CD4-positive, alpha-beta T cell treated with Interleukin-4 for 4 hours (primary cell): ENCODE measurements around the gene TRIM44.
"Not testable (repeated sequence)": the region's sequence is repeated elsewhere in the genome, so short reads cannot be mapped to it uniquely, and the experiment has no call there.

Experiments used
- DNase-seq: peaks from one replicate; pipeline ENCODE4 v3.0.0-alpha.2; 2020

Gene TRIM44

GRCh38 chr11:35675901-35676610 is 13.5 kb downstream of the TRIM44 start:
- no peak for DNase-seq

DNA sequence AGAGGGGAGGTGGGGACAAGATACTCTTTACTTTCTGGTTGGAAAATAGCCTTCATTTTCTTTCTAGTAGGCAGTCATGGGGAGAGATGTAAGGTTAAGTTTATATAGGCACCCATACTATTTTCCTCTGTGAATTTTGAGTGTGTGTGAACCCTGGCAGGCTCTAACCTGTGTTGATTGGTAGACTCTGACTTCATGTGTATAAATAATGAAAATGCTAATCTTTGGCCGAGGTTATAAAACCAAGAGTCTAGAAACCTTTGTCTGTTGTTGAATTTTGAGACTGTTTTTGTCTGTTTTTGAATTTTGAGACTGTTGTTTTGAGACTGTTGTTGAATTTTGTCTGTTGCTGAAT is 14.0 kb downstream of the TRIM44 start:
- no peak for DNase-seq

- no peak for DNase-seq
Observed at GRCh38 chr11:35677904-35678303, 15.3 kb downstream of the TRIM44 start.

DNA sequence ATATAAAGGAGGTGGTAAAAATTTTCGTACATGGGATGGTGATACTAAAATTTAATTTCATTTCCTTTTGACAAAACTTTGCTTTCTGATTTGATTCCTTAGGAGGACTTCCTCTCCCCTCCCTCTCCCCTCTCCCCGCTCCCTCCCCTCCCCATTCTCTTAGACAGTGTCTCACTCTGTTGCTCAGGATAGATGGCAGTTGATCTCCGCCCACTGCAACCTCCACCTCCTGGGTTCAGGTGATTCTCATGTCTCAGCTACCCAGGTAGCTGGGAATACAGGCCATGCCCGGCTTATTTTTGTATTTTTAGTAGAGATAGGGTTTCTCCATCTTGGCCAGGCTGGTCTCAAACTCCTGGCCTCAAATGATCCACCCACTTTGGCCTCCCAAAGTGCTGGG is 15.9 kb downstream of the TRIM44 start:
- DNase-seq = no peak

- no peak for DNase-seq
Observed at GRCh38 chr11:35678975-35679374, 16.4 kb downstream of the TRIM44 start.

- no peak for DNase-seq
Observed at GRCh38 chr11:35680506-35680905, 17.9 kb downstream of the TRIM44 start.

- DNase-seq = no peak
Observed at GRCh38 chr11:35681163-35681767, 18.7 kb downstream of the TRIM44 start.

DNA sequence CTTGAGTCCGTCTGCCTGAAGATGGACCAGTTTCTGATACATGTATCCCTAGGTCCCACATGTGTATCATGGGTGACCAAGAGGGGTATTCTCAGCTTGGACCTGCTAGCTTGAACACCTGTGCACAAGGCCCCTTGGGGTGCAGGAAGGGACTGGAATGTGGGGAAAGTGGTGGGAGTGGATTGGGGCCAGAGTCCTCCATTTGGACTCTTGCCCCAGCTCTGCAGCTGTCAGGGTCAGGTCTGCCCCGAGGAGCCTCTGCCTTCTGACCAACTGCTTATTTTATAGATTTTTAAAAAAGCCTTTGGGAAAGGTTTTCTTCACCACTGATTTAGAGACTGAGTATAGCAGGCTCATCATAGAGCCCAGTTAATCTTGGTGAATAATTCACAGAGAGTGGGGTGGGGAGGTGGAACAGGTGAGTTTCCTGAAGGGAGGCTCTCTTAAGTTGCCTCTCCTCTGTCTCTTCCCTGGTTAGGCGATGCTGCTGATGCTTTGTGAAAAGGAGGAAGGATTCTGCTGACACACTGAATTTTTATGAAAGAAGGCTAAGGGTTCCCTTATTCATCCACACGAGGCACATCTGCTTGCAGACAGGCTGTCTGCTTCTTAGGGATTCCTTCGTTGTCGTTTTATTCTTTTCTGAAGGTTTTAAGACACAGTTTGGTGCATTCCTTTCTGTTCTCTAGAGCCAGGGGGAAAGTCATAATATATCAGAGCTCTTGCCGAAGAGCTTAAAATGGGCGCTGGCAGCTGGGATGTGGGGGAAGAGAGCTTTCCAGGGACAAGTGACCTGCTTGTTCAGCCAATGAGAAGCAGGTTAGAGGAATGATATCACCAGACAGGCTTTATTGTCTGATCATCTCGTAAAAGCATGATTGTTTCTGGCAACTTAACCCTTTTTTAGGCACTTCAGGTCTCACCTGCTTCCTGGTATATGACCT is 19.9 kb downstream of the TRIM44 start:
- no peak for DNase-seq

DNA sequence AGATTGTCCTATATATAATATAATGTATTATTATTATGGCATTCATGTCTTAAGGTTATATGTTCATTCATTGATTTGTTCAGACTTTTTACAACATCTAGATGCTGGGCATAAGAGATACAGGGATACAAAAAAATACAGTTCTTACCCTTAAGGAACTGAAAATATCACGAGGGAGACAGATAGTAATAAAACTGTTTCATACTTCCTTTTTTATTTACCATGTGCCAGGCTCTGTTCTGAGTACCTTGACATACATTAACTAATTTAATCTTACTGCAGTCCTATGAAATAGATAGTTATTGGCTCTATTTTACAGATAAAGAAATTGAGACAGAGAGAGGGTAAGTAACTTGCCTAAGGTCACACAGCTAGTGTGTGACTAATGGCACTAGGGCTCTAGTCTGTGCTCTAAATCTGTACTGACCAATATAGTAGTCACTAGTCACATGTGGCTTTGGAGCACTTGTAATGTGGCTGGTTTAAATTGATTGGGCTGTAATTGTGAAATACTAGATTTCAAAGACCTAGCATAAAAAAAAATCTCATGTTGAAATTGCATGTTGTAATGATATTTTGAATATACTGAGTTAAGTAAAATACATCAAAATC is 21.3 kb downstream of the TRIM44 start:
- no peak for DNase-seq

DNA sequence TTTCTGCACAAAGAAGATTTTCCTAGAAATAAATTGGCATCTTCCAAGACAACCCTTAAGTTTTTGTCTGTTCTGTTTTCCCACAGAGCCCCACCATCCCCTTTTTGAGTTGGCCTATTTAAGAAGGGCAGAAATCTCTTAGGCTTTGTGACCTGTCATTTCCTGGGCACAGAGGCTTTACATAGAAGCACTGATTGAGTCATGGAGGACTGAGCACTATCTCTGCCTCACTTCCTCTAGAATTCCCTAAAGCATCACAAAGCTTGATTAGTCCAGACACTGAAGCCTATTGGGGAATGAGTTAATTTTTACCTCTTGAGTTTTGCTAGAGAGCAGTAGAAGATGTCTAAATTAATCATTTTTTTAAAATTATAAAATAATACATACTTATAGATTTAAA is 25.4 kb downstream of the TRIM44 start:
- no peak for DNase-seq

DNA sequence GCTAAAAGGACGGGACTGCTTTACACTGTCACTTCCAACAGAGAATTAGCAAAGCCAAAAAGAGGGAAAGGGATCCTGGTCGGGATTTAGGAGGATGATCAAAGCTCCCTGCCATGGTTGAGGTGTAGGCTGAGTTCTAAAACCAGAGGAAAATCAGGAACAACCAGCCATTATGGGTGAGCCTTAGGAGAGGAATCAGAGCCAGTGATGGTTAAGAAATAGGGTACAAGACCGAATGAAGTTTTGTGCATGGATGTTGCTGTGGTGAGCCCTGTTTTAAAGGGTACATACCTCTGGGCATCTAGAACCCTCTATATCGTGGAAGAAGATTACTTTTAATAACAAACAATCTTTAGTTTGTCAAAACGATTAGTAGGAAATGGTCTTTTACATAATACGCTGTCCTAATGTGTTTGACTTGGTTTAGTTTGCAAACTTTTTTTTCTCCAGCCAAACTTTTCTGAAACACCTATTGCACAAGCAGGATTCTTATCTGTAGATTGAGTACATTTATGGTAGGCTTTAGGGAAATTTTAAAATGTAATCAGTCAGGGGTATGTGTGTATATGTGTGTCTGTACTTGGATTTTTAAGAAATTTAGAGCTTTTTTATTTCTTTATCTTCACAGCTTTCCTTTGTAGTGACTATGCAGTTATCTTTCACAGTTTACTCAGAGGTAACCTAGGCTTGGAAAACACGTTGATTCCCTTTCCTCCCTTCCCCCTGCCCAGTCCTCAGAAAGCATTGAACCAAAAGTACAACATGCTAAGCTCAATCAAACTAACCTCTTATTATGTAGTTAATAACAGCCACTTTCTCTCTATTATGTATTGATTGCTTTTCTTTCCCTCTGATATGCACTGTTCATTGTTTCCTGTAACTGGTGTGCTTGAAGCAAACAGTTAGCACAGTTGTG is 26.8 kb downstream of the TRIM44 start:
- DNase-seq = no peak

- no peak for DNase-seq
Observed at GRCh38 chr11:35702126-35702525, 39.6 kb downstream of the TRIM44 start.

DNA sequence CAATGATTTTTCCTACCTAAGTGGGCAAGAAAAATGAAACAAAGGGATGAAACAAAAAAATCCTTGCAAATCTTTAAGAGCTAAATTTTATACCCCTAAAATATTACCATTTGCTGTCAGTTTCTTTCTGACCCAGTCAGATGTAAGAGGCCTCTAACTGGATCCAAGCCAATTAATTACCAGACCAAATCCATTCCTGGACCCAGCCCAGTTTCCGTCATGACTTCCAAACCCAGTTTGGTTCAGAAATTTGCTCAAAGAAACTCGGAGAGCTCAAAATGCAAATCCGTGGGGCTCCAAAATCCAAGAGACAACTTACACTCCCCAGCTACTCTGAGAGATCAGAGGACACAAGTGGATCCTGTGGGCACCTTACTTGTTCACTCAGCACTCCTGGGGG is 46.8 kb downstream of the TRIM44 start:
- DNase-seq = no peak

GRCh38 chr11:35711173-35711910 is 48.8 kb downstream of the TRIM44 start:
- no peak for DNase-seq

DNA sequence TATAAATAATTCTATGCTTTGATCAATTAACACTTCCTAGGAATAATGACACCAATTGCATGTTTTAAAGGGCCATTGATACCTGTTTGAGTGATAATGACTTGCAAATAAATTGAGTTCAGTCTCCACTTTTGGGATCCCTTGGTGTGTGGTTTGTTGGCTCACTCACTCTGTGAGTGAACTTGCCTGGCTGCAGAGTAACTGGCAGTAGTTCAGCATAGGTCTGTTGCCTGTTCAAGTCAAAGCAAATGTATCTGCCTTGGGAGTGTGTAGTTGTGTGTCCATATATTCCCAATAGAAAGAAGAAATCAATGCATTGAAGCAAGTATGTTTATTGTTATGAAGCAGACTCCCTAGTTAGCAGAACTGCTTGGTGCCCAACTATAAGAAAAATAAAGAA is 49.3 kb downstream of the TRIM44 start:
- no peak for DNase-seq

DNA sequence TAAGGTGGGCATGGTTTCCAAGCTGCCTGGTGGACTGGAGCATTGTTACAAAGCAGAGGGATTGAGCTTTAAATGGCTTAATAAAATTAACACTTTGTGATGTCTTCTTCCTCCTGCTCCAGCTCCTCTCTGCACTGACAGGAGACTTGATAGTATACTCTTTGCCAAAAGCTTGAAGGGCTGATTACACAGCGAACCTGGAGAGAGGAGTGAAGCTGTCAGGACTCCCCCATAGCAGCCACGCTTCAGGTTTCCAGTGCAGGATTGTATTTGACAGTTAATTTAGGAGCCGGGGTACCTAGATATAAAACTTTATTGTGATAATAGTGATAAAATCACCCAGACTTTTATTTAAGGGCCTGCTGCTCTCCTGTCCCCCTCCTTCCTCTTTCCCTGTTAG is 50.0 kb downstream of the TRIM44 start:
- no peak for DNase-seq

GRCh38 chr11:35714882-35715627 is 52.5 kb downstream of the TRIM44 start:
- DNase-seq = no peak

- DNase-seq = not testable (repeated sequence)
Observed at GRCh38 chr11:35715677-35716076, 53.1 kb downstream of the TRIM44 start.

DNA sequence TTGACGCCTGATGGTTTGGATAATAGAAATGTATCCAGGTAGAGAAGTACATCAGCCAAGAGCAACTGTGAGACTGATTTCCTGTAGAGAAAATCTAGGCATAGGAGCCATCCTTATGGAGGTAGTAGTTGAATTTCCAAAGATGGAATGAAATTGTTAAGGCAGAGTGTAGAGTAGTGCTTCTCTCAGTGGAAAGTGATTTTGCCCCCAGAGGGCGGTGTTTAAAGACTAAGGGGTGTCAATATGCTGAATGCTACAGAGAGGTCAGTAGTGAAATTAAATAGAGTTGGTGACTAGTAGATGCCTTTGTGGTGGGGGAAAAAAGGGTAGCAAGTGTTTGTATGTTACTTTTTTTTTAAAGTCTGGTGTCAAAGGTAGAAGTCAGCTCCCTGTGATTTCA is 54.5 kb downstream of the TRIM44 start:
- no peak for DNase-seq

DNA sequence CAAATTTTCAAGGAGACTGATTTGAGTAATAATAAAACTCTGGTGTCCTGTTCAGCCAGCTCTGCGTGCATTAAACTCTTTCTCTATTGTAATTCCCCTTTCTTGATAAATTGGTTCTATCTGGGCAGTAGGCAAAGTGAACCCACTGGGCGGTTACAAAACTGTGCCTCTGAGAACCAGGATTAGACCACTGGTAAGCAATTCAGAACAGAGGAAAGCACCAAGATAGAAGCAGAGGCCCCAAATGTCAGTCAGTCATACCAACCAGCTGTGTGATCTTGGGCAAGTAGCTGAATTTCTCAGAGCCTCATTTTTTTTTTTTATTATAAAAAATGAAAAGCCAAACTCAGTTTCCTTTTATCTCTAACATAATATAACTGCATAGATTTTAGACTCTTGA is 54.9 kb downstream of the TRIM44 start:
- DNase-seq = no peak
